Occipital lobe (tissue), 2 donors: Measurements from ENCODE around the gene RHOXF2B. TPM values are rescaled to one million over a fixed set of nuclear protein-coding genes. Genes with fewer than 3 reads are reported as not detected.
"Not testable (repeated sequence)": the region's sequence is repeated elsewhere in the genome, so short reads cannot be mapped to it uniquely, and the experiment has no call there.

Experiments
- DNase-seq: peaks from one replicate; lab custom pipeline; 2025; lab: John Stamatoyannopoulos, UW
- total RNA-seq: library from RNA; depleted of rRNA; stranded (reverse); fragments of >200 nt; gene quantifications from one replicate; pipeline ENCODE4 v1.2.3, GENCODE V29; 2014

The RHOXF2B gene
- not detected for total RNA-seq

DNA sequence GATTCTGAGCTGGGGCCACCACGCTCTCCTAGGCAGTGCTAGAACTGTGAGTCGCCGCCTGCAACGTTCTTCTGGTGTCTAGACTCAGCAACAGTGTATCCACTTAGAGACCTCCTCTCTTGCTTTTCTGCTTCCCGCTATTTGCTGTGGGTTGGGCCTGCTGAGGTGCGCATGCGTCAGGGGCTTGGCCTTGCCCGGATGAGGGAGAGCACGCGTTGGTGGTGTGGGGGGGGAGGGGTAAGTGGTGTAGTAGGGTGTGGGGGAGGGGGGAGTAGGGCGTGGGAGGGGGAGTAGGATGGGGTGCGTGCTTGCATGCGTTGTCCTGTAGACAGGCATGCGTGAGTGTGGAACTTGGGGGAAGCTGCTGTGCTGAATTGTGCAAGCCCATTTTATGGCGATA, at the start of gene RHOXF2B:
RHOXF2B (minus strand) TSS at position 101 of the 400 bp plus-strand sequence. CDS start 138 bp downstream, outside the sequence.
- not testable (repeated sequence) for DNase-seq

DNA sequence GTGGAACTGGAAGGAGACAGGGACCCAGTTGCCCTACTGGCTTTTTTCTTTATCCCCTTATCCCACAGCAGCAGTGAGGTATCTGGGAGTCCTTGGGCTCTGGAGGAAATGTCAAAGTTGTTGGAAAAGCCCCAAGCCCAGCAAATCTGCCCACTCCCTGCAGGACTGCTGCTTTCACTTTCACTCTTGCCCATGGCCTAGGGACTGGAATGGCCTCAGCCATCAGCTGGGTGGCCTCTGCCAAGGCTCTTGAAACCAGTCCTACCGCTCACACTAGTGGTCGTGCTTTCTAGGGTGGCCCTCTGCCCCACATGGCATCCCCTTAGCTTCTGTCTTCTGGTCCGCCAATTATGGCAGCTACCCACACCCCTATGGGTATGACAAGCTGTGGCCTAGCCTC, 48.0 kb upstream of the RHOXF2B start:
- no peak for DNase-seq

DNA sequence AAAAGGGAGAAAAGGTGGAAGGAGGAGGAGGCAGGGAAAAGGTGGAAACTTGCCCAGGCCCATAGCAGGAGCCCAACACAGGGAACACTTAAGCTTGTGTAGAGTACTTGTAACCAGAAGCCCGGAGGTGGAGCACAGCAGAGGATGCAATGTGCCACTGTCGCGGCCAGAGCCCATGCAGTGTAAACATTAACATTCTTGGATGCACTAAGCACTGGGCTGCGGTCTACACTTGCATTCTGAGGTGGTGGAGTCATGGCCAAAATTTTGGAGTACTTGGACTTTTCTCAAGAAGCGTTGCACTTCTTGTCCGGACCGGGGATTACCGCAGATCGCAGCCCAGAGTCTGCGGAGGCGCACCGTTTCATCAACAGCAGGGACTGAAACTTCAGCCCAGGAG, 42.7 kb upstream of the RHOXF2B start:
- DNase-seq: no peak

DNA sequence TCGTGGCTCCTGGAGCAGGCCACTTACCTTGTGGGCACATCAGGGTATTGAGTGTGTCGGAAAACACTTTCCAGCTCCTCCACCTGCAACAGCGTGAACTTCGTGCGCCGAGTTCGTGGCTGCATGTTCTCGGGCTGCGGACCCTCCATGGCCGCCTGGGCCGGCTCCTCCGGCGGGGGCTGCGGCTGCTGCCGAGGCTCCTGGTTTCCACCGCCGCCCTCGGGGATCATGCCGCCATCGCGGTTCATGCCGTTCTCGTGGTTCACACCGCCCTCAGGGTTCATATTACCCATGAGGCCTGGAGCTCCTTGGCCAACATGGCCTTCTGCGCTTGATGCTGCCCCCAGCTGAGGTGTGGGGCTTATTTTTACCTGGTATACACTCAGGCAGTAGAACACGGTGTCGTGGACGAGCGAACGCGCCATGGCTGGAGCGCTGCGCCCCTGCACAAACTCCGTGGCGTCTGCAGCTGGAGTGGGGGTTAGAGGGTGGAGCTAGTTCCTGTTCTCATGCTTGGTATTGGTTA, 38.0 kb upstream of the RHOXF2B start, which contains the start of gene RHOXF1:
RHOXF1 (minus strand) TSS at position 476 of the 526 bp plus-strand sequence; CDS start at position 425, 51 bp downstream.
- DNase-seq: no peak

DNA sequence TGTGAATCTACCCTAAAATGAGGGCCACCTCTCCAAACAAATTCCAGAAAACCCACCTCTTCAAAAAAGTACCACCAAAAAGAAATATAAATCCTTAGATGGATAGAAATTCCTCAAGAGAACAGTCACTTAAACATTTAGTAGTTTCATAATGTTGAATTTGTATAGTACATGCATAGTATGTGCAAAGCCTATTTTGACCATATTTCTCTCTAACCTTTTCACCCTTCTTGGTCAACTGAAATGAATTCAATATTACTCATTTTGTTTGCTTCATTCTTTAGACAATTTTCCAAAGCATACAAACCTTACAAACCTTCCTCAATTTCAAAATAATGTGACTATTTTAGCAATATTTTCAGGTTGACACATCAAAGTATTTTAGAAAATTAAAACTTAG, 34.1 kb upstream of the RHOXF2B start:
- DNase-seq: no peak

DNA sequence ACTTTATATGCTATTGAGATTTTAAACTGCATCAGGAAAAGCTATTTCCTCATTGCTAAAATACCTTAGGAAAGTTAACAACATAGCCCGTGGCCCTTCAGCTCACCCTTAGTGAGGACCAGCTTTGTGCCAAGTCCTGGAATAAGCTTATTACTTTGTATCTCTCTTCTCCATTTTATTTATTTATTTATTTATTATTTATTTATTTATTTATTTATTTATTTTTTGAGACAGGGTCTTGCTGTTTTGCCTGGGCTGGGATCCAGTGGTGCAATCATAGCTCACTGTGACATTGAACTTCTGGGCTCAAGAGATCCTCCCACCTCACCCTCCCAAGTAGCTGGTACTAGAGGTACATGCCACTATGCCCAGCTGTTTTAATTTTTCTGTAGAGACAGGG, 31.9 kb upstream of the RHOXF2B start:
- no peak for DNase-seq

DNA sequence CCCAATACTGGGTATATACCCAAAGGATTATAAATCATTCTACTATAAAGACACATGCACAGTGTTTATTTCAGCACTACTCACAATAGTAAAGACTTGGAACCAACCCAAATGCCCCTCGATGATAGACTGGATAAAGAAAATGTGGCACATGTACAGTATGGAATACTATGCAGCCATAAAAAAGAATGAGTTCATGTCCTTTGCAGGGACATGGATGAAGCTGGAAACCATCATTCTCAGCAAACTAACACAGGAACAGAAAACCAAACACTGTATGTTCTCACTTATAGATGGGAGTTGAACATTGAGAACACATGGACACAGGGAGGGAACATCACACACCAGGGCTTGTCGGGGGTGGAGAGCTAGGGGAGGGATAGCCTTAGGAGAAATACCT, 27.2 kb upstream of the RHOXF2B start:
- not testable (repeated sequence) for DNase-seq

DNA sequence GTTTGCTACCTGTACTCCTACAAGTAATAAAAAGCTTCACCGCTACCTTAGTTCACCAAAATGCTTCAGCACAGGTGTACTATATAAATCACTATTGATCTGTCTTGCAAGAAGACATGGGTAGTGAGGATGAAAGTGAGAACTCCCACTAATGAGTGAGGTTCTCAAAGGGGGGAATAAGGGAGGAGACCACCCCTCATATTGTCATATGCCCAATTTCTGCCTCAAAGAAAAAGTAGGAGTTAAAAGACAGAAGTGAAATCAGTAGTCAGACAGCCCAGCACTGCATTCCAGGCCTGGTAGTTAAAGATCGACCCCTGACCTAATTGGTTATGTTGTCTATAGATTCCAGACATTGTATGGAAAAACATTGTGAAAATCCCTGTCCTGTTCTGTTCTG, 23.6 kb upstream of the RHOXF2B start:
- DNase-seq: not testable (repeated sequence)

DNA sequence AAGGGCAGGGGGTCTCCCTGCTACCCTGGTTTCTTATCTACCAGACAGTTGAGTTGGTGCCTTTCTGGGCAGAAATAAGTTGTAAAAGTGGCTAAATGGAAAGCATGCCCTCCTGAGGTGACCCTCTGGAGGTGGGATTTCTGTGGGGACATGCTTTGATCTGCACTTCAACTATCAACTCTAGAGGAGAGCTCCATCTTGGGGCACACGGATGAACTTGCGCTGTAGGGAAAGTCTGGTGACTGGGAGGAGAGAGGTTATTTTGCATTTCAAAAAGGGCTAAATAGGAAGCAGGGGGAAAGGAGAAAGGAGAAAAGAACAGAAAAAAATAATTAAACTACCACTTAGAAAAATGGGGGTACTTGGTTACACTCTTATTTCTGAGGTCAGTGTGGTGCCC, 12.7 kb upstream of the RHOXF2B start:
- DNase-seq: no peak

DNA sequence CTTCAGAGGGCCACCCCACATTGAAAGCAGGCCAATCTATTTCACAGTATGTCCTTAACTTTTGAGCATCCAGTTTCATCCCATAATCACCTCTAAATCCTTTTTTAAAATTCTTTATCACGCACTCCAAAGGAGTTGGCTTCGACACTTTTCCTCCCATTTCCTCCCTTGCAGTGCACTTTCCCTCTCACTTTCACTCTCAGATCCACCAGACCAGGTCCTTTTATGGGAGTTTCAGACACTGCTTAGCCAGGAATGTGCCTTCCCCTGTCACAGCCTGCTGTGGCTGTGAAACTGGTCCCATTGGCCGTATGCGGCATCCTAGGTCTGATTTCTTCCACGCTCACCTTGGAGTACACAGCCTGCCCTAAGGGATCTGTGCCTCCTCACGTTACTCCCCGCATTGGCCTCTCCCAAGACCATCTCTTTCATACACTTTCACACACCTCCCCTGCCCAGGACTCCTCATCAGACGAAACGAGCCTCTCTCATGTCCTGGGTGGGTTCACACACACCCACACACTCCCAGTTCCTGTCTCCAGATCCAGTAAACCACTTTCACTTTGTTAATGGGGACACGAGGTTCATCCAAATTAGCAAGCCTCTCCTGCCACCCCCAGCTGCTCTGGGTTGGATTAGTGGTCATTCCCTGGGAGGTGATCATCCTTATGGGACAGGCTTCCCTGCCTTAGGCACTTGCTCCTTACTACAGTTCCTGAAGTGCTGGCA, 10.0 kb upstream of the RHOXF2B start:
- DNase-seq: no peak

DNA sequence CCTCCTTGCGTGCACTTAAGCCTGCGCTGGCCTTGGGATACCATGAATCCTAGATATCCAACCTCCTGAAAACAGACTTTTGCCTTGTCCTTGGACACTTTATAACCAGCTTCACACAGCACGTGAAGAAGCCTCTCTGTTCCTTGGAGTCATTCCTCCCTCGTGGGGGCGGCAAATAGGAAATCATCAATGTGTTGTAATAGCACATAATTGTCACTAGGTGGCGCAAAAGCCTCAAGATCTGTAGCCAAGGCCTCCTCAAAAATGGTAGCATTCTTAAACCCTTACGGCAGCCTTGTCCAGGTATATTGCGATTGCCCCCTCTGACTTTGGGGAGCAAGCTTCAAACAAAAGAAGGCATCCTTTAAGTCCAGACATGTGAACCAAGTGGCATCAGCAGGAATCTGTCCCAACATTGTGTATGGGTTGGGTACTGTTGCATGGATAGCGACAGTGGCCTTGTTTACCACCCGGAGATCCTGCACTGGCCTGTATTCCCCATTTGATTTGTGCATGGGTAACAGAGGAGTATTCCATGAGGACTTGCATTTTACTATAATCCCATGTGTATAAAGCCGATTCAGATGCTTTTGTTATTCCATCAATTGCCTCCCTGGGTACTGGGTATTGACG, 8.2 kb upstream of the RHOXF2B start:
- not testable (repeated sequence) for DNase-seq

DNA sequence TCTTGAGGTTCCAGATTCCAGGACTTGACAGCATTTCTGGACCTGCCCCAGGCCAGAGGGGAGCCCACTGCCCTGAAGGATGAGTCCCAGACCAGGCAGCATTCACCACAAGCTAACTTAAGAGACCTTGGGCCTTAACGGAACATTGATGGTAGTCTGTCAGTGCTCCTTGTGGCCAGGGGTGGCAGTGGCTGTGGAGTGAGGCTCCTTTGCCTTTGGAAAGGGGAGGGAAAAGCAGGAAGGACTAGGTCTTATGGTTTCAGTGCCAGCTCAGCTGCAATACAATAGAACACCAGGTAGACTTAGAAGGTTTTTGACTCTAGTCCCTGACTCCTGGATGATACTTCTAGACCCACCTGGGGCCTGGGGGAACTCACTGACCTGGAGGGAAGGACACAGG, 11.3 kb downstream of the RHOXF2B start:
- not testable (repeated sequence) for DNase-seq

DNA sequence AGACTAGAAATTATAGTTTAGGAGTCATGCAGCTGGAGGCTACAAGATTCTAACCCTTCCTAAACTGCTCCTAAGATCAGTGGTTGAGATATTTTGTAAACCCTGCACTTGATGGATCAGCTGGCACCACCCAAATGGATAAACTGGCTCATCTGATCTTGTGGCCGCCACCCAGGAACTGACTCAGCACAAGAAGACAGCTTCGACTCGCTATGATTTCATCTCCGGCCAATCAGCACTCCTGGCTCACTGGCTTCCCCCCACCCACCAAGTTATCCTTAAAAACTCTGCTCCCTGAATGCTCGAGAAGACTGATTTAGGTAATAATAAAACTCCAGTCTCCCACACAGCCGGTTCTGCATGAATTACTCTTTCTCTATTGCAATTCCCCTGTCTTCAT, 34.8 kb downstream of the RHOXF2B start:
- not testable (repeated sequence) for DNase-seq

DNA sequence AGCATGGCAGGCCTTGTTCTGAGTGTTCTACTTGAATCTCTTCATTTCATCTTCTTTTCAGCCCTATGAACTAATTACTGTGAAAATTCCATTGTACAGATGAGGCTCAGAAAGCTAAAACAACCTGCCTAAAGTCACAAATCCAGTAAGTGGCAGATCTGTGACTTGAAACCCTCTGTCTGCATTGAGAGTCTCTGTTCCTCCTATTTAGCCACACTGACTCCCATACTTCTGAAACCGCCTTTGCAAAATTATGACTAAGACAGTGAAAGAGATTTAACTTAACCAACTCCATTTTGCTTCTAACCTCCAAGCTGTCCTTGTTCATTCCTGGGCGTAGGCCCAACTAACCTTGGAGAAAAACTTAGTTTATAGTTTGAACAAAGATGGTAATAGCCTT, 35.2 kb downstream of the RHOXF2B start:
- not testable (repeated sequence) for DNase-seq

DNA sequence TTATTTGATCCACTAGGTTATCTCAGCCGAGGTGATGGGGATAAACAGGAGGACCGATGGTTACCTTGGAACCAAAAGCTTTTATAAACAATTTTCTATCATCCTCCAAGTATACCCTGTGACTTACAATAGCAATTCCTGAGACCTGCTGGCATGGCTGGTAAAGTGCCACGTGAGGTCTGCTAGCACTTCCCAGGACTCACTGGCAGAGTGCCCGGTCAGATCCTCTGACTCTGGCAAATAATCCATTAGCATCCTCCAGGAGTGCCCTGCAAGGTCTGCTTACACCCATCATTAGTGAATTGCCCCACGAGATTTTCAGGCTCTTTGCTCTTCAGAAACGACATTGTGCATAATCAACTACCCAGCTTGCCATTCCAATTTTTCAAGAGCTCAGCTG, 37.3 kb downstream of the RHOXF2B start:
- not testable (repeated sequence) for DNase-seq

DNA sequence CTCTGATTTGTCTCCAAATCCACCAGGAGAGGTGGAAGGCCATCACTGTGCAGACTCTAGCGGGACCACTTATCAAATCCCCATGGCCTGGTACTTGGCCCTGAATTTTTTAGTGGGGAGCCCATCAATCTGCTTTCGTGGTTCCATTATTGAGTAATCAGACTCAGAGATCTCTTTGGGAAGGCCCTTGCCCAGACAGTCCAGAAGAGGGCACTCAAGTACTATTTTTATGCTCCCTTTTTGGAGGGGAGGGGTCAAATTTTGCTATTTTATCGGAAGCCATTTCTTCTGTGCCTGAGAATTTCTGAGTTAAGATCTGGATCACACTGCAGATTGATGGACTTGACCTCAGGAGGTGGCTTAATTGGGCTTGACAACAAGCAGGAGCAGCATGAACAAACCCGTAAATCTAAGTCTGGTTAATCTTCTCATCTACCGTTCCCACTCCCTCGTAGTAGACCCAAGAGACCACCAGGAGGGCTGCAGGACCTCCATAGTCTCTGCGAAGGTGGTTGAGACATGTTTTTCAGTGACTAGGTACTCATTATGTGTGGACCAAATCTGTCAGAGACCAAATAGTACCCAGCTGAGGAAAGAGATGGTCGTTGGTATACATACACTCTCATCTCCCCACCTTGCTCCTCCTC, 38.3 kb downstream of the RHOXF2B start:
- not testable (repeated sequence) for DNase-seq

DNA sequence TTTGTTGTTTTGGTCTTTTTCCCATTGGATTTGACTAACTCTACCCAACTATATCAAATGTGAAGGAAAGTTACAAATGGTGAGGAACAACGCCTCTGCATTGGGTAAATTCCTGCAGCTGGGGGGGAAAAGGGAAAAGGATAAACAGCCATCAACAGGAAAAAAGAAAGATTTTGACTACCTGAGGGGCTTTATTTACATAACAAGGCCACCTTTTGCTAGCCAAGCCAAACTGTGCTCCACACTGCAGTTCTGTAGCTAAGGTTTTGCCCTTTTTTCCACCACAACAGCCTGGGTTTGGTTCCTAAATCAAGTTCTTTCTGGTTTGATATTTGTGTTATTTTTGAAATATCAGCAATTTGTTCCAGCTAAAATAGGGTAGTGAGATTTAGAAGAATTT, 40.8 kb downstream of the RHOXF2B start:
- no peak for DNase-seq

DNA sequence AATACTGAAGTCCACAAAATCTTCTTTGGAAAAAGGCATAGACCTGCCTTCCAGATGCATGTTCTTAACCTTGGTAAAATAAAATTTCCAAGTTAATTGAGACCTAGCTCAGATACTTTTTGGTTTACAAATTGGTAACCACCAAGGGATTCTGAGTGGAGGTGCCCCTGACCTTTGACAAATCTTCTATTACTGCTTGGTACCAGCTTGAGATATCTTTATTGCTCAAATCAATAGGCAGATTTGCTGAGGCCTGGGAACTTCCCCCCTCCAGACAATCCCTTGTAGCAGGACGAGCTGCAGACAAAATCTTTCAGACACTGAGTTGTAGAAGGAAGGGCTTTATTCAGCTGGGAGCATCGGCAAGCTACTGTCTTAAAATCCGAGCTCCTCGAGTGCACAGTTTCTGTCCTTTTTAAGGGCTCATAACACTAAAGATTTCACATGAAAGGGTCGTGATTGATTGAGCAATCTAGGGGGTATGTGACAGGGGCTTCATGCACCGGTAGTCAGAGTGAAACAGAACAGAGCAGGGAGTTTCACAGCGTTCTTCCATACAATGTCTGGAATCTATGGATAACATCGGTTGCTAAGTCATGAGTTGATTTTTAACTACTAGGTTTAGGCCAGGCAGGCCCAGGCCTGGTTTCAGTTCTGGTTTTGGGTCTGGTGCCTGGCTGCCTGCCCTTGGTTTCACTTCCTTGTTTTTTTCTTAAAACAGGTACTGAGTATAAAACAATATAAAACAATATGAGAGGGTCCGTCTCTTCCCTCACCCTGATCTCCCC, 41.8 kb downstream of the RHOXF2B start:
- not testable (repeated sequence) for DNase-seq

DNA sequence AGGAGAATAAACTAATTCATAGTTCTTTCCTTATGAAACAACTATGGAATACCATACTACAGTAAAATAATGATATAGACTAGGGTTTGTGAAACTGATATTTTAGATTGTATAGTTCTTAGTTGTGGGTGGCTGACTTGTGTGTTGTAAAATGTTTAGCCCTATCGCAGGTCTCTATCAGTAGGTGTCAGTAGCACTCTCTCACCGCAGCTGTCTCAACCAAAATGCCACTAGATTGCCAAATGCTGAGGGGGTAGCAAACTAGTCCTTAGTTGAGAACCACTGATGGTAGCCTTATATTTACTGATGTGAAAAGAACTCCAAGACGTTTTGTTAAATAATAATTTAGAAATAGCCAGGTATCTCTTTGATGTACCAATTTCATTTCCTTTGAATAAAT, 48.1 kb downstream of the RHOXF2B start:
- DNase-seq: no peak

DNA sequence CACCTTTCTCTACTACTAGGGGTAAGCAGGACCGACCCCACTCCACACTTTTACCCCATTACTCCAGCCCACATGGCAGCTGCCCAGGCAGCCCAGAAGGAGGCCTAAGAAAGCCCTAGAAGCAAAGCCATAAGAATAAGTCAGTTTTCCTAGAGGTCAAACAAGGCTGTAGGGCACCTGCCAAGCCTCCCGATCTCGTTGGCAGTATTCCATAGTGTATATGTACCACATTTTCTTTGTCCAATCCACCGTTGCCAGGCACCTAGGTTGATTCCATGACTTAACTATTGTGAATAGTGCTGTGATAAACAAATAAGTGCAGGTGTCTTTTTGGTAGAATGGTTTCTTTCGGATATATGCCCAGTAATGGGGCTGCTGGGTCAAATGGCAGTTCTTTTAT, 54.2 kb downstream of the RHOXF2B start:
- DNase-seq: no peak

DNA sequence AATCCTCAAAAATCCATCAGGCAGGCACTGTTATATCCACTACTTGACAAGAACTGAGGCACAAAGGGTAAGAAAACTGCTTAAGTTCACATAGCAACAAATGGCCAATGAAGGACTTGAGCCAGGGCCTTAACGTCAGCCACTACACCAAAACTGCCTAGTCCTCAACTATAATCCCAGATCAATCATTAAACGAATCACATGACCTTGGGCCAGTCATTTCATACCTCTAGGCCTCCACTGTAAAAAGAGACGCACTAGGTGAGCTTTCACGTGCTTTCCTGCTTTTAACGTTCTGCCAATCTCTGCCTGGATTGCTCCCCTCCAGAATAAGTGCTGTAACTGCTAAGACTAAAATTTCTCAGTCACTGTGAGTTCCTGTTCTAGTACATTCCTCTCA, 54.7 kb downstream of the RHOXF2B start:
- no peak for DNase-seq
